Loucy (cell line): Measurements from ENCODE around the gene FIBCD1.

Experiments
- H2AFZ ChIP-seq: fragments of 200-600 bp; sonication (generic); 2 replicates; pipeline ENCODE4 v1.6.0; 2016; ENCODE audit warnings: antibody characterized with exemption, mild to moderate bottlenecking, low read length, moderate library complexity
- H3F3A ChIP-seq: fragments of 200-600 bp; 2 replicates; pipeline ENCODE4 v1.6.0; 2016; ENCODE audit warnings: antibody characterized with exemption, low read depth, mild to moderate bottlenecking
- H3K27me3 ChIP-seq: fragments of 200-600 bp; sonication (generic); 2 replicates; pipeline ENCODE4 v1.6.1; 2014; ENCODE audit warnings: low read length, mild to moderate bottlenecking; ENCODE audit not compliant: insufficient read depth, poor library complexity, severe bottlenecking
- H3K36me3 ChIP-seq: fragments of 200-600 bp; sonication (generic); 2 replicates; pipeline ENCODE4 v1.6.1; 2016; ENCODE audit warnings: low read length; ENCODE audit not compliant: insufficient read depth
- H3K4me1 ChIP-seq: fragments of 200-600 bp; sonication (generic); 2 replicates; pipeline ENCODE4 v1.5.1; 2014; ENCODE audit warnings: low read length, mild to moderate bottlenecking; ENCODE audit not compliant: insufficient read depth, poor library complexity, severe bottlenecking
- H3K4me2 ChIP-seq: fragments of 200-600 bp; sonication (generic); 2 replicates; pipeline ENCODE4 v1.6.0; 2014; ENCODE audit warnings: antibody characterized with exemption, low read length, low read depth, mild to moderate bottlenecking; ENCODE audit not compliant: poor library complexity, severe bottlenecking
- H3K4me3 ChIP-seq: fragments of 200-600 bp; sonication (generic); 2 replicates; pipeline ENCODE4 v1.5.1; 2014; ENCODE audit warnings: low read length, mild to moderate bottlenecking, mixed read lengths; ENCODE audit not compliant: poor library complexity, severe bottlenecking
- H3K79me2 ChIP-seq: fragments of 200-600 bp; sonication (generic); 2 replicates; pipeline ENCODE4 v1.6.1; 2014; ENCODE audit warnings: low read length; ENCODE audit not compliant: insufficient read depth
- H3K9ac ChIP-seq: fragments of 200-600 bp; sonication (generic); 2 replicates; pipeline ENCODE4 v1.6.0; 2014; ENCODE audit warnings: mild to moderate bottlenecking, low read depth, low read length, moderate library complexity; ENCODE audit not compliant: poor library complexity, severe bottlenecking
- H3K9me2 ChIP-seq: fragments of 200-600 bp; sonication (generic); replicated peaks from 2 replicates; pipeline ENCODE4 v1.6.1; 2016; ENCODE audit warnings: low read depth, low read length, mixed read lengths
- H3K9me3 ChIP-seq: fragments of 200-600 bp; sonication (generic); 2 replicates; pipeline ENCODE4 v1.6.1; 2014; ENCODE audit warnings: mild to moderate bottlenecking, antibody characterized with exemption, low read length, low read depth; ENCODE audit not compliant: insufficient read depth
- H4K20me1 ChIP-seq: fragments of 200-600 bp; sonication (generic); 2 replicates; pipeline ENCODE4 v1.6.0; 2014; ENCODE audit warnings: antibody characterized with exemption, low read length, mild to moderate bottlenecking; ENCODE audit not compliant: insufficient read depth, poor library complexity, severe bottlenecking
- CTCF ChIP-seq: fragments of 200-600 bp; sonication (generic); conservative IDR thresholded peaks from 2 replicates; pipeline ENCODE4 v1.5.1; 2014; ENCODE audit warnings: mild to moderate bottlenecking, antibody characterized with exemption, low read length
- EZH2phosphoT487 ChIP-seq: fragments of 200-600 bp; IDR thresholded peaks from 2 replicates; pipeline ENCODE4 v1.6.1; 2018; ENCODE audit warnings: antibody characterized with exemption, mild to moderate bottlenecking, moderate library complexity, borderline replicate concordance

The FIBCD1 gene

DNA sequence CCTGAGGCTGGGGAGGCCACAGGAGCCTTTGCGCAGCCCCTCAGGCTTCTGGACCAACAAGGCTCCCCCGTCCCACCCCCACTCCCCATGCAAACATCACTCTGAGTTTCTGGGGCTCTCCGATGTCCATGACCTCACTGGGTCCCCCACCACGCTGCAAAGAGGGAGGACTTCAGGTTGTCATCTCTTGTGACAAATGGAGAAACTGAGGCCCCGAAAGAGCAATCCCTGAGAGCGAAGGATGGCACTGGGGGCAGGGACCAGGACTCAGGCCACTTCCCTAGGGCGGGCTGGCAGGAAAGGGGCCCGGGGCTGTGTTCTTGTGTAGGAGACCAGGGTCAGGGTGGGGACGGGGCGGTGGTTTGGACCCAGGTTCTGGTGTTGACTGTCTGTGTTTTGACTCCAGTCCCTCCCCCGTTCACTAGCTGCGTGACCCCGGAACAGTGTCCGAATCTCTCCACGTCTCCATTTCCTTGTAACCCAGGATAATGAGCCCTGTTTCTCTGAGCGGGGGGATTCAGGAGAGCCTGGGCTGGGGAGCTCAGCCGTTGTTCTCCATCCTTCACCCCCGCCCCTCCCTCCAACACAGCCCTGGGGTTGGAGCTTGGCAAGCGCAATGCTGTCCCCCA, 13.9 kb downstream of the FIBCD1 start:
- Histone ChIP-seq H3K27me3 (no peaks in the 10 kb centered on the region), H3K4me1 (no peaks in the 10 kb centered on the region), H4K20me1 (no peaks in the 10 kb centered on the region), H3K36me3 (no peaks in the 10 kb centered on the region), H3F3A (no peaks in the 10 kb centered on the region), H3K9me2 (no peaks in the 10 kb centered on the region), H3K4me3 (no peak overlapping the region), H2AFZ (no peak overlapping the region), H3K4me2 (no peak overlapping the region), H3K9ac (no peak overlapping the region), H3K79me2 (no peaks in the 10 kb centered on the region), H3K9me3 (no peaks in the 10 kb centered on the region)
- TF ChIP-seq CTCF (no peak), EZH2phosphoT487 (no peak)

GRCh38 chr9:130924448-130924788, 14.6 kb downstream of the FIBCD1 start:
- Histone ChIP-seq H2AFZ (no peak overlapping the region), H3F3A (no peaks in the 10 kb centered on the region), H3K9ac (no peak overlapping the region), H3K4me2 (no peak overlapping the region), H3K4me3 (no peak overlapping the region), H3K36me3 (no peaks in the 10 kb centered on the region), H3K9me2 (no peaks in the 10 kb centered on the region), H3K9me3 (no peaks in the 10 kb centered on the region), H3K27me3 (no peaks in the 10 kb centered on the region), H4K20me1 (no peaks in the 10 kb centered on the region), H3K4me1 (no peaks in the 10 kb centered on the region), H3K79me2 (no peaks in the 10 kb centered on the region)
- TF ChIP-seq EZH2phosphoT487 (no peak), CTCF (no peak)

DNA sequence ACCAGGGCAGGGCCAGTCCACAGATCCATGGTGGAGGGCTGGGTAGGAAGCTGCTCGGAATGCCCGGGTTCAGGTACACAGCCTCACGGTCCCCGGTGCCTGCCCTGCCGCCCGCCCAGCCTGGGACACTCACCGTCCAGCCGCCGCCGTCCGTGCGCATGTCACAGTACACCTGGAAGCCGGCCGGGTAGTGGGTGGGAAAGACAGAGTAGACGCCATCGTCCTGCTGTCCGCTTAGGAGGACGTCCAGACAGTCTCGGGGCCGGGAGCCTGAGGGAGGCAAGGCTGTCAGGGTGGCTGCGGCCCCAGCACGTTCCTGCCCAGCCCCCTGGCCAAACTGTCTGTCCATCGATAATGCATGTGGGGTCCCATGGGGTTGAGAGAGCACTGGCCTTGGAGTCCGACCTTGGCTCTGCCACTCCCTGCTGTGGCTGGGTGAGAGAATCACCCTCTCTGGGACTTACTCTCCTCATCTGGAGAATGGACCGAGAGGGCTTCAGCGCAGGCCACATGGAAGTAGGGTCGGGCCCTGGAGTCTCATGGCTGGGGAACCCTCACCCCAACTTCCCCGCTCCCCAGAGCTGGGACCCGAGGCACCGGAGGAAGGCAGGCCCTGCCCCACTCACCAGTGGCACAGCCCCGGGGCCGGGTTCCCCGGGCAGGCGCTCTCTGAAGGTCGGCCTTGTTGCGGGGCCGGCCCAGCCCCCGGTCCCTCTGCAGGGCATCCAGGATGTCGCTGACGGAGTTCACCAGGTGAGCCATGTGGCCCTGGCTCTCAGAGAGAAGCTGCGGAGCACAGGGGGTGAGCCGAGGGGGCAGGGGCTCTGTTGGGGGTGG, 15.2 kb downstream of the FIBCD1 start:
- Histone ChIP-seq H3K27me3 (no peaks in the 10 kb centered on the region), H3K9me3 (no peaks in the 10 kb centered on the region), H3K4me1 (no peaks in the 10 kb centered on the region), H2AFZ (no peak overlapping the region), H3K9ac (no peak overlapping the region), H3K9me2 (no peaks in the 10 kb centered on the region), H3K4me3 (no peak overlapping the region), H3F3A (no peaks in the 10 kb centered on the region), H3K4me2 (no peak overlapping the region), H3K36me3 (no peaks in the 10 kb centered on the region), H3K79me2 (no peaks in the 10 kb centered on the region), H4K20me1 (no peaks in the 10 kb centered on the region)
- TF ChIP-seq EZH2phosphoT487 = no peak
